IMR-90 (cell line): ENCODE data around the gene KCNT1. TPM values are rescaled to one million over a fixed set of nuclear protein-coding genes. Genes with fewer than 3 reads are reported as not detected.

Experiments
- ATAC-seq: fragments of 200-7000 bp; cut with Tn5 transposase; 2 replicates; pipeline ENCODE4 v1.9.1; 2020; ENCODE audit warnings: low read depth, mild to moderate bottlenecking, moderate library complexity
- BruUV-seq: library from RNA; stranded (reverse); fragments of 400-500 nt; replicated peaks from 2 replicates; lab custom pipeline; 2021; lab: Mats Ljungman, UMichigan
- CTCF ChIA-PET: fragments of 300-600 bp; formaldehyde crosslinking; extraction: SDS; loops from one replicate; lab custom pipeline; 2021; ENCODE audit warnings: antibody characterized with exemption; lab: Yijun Ruan, JAX
- POLR2A ChIA-PET: fragments of 300-600 bp; sonication (Branson Sonifier 250); formaldehyde crosslinking; loops from one replicate; lab custom pipeline; 2022; ENCODE audit warnings: antibody characterized with exemption; ENCODE audit not compliant: unreplicated experiment; lab: Charles Lee
- DNase-seq: peaks from one replicate; pipeline ENCODE4 v3.0.0; 2013
- H2AFZ ChIP-seq: replicated peaks from 2 replicates; pipeline ENCODE3; 2013; ENCODE audit warnings: low read length, mild to moderate bottlenecking; ENCODE audit not compliant: poor library complexity
- H2AK5ac ChIP-seq: 2 replicates; pipeline ENCODE4 v1.6.1; 2013; ENCODE audit warnings: low read depth, low read length, inconsistent platforms
- H2AK9ac ChIP-seq: replicated peaks from 2 replicates; pipeline ENCODE3; 2013; ENCODE audit warnings: mild to moderate bottlenecking, low read depth, low read length, moderate library complexity; ENCODE audit not compliant: poor library complexity
- H2BK120ac ChIP-seq: 2 replicates; pipeline ENCODE4 v1.6.1; 2013; ENCODE audit warnings: low read depth, low read length, inconsistent platforms
- H2BK15ac ChIP-seq: 3 replicates; pipeline ENCODE4 v1.6.1; 2013; ENCODE audit warnings: low read depth, low read length, inconsistent platforms
- H2BK20ac ChIP-seq: 2 replicates; pipeline ENCODE4 v1.6.1; 2013; ENCODE audit warnings: low read depth, mild to moderate bottlenecking, inconsistent platforms, low read length, moderate library complexity
- H2BK5ac ChIP-seq: 2 replicates; pipeline ENCODE4 v1.6.1; 2013; ENCODE audit warnings: mild to moderate bottlenecking, low read depth, low read length, inconsistent platforms; ENCODE audit not compliant: poor library complexity, severe bottlenecking
- H3K14ac ChIP-seq: replicated peaks from 2 replicates; pipeline ENCODE4 v1.6.1; 2013; ENCODE audit warnings: low read depth, low read length, inconsistent platforms
- H3K18ac ChIP-seq: 2 replicates; pipeline ENCODE4 v1.6.1; 2013; ENCODE audit warnings: low read depth, low read length, control low read depth
- H3K23ac ChIP-seq: 2 replicates; pipeline ENCODE4 v1.6.1; 2013; ENCODE audit warnings: low read depth, low read length, inconsistent platforms
- H3K27ac ChIP-seq: 2 replicates; pipeline ENCODE4 v1.5.1; 2013; ENCODE audit warnings: mild to moderate bottlenecking, control low read depth, low read length; ENCODE audit not compliant: insufficient read depth
- H3K27me3 ChIP-seq: 2 replicates; pipeline ENCODE4 v1.6.1; 2013; ENCODE audit warnings: low read length; ENCODE audit not compliant: control insufficient read depth, insufficient read depth
- H3K36me3 ChIP-seq: 2 replicates; pipeline ENCODE4 v1.6.1; 2013; ENCODE audit warnings: low read length, mixed read lengths; ENCODE audit not compliant: control insufficient read depth, insufficient read depth
- H3K4ac ChIP-seq: 2 replicates; pipeline ENCODE4 v1.6.1; 2013; ENCODE audit warnings: low read depth, low read length, inconsistent platforms
- H3K4me1 ChIP-seq: 2 replicates; pipeline ENCODE4 v1.6.1; 2013; ENCODE audit warnings: low read length, mixed read lengths; ENCODE audit not compliant: control insufficient read depth, insufficient read depth
- H3K4me2 ChIP-seq: 2 replicates; pipeline ENCODE4 v1.6.1; 2013; ENCODE audit warnings: low read depth, mild to moderate bottlenecking, control low read depth, low read length, moderate library complexity
- H3K4me3 ChIP-seq: 2 replicates; pipeline ENCODE4 v1.5.1; 2013; ENCODE audit warnings: low read depth, mild to moderate bottlenecking, control low read depth, low read length, moderate library complexity; ENCODE audit not compliant: insufficient read depth
- H3K56ac ChIP-seq: 2 replicates; pipeline ENCODE4 v1.6.1; 2013; ENCODE audit warnings: low read length, inconsistent platforms; ENCODE audit not compliant: insufficient read depth; ENCODE audit errors: extremely low read depth
- H3K79me1 ChIP-seq, 2 experiments: 2 replicates each; pipeline ENCODE4 v1.6.1; 2013; ENCODE audit warnings: low read length in 2 of 2, inconsistent platforms in 1 of 2, low read depth in 1 of 2
- H3K9ac ChIP-seq: 2 replicates; pipeline ENCODE4 v1.6.1; 2013; ENCODE audit warnings: low read depth, low read length, control low read depth
- H3K9me1 ChIP-seq: 2 replicates; pipeline ENCODE4 v1.6.1; 2013; ENCODE audit warnings: low read length, inconsistent platforms; ENCODE audit not compliant: insufficient read depth
- H3K9me3 ChIP-seq: 2 replicates; pipeline ENCODE4 v1.6.1; 2013; ENCODE audit warnings: low read length; ENCODE audit not compliant: control insufficient read depth, insufficient read depth
- H4K20me1 ChIP-seq: 2 replicates; pipeline ENCODE4 v1.6.1; 2013; ENCODE audit warnings: low read length, inconsistent platforms; ENCODE audit not compliant: insufficient read depth
- H4K5ac ChIP-seq: 2 replicates; pipeline ENCODE4 v1.6.1; 2013; ENCODE audit warnings: mild to moderate bottlenecking, low read depth, low read length, control low read depth
- H4K8ac ChIP-seq, 2 experiments: 2 replicates each; pipeline ENCODE4 v1.6.1; 2013; ENCODE audit warnings: low read depth in 2 of 2, low read length in 2 of 2, control low read depth in 1 of 2, inconsistent platforms in 1 of 2
- H4K91ac ChIP-seq: 2 replicates; pipeline ENCODE4 v1.6.1; 2013; ENCODE audit warnings: low read depth, low read length, inconsistent platforms; ENCODE audit not compliant: insufficient read depth
- BHLHE40 ChIP-seq: fragments of 150-350 bp; IDR thresholded peaks from 2 replicates; pipeline ENCODE4 v1.6.1; 2016; ENCODE audit warnings: mild to moderate bottlenecking, low read depth, low read length
- CEBPB ChIP-seq: IDR thresholded peaks from 2 replicates; pipeline ENCODE4 v1.6.1; 2012; ENCODE audit warnings: low read depth, low read length, improper control_type of control experiment
- CHD1 ChIP-seq: IDR thresholded peaks from 2 replicates; pipeline ENCODE4 v1.6.1; 2012; ENCODE audit warnings: low read depth, low read length, improper control_type of control experiment
- FOS ChIP-seq: fragments of 150-350 bp; IDR thresholded peaks from 2 replicates; pipeline ENCODE4 v1.6.1; 2016; ENCODE audit warnings: low read depth, low read length
- MAFK ChIP-seq: IDR thresholded peaks from 2 replicates; pipeline ENCODE4 v1.6.1; 2012; ENCODE audit warnings: low read depth, low read length, improper control_type of control experiment
- MAZ ChIP-seq: IDR thresholded peaks from 2 replicates; pipeline ENCODE4 v1.6.1; 2012; ENCODE audit warnings: low read depth, mild to moderate bottlenecking, low read length, improper control_type of control experiment, moderate library complexity, borderline replicate concordance
- MXI1 ChIP-seq: IDR thresholded peaks from 2 replicates; pipeline ENCODE4 v1.6.1; 2012; ENCODE audit warnings: low read depth, mild to moderate bottlenecking, low read length, moderate library complexity, borderline replicate concordance
- NFE2L2 ChIP-seq: fragments of 150-350 bp; IDR thresholded peaks from 2 replicates; pipeline ENCODE4 v1.6.1; 2016; ENCODE audit warnings: low read depth, mild to moderate bottlenecking, low read length
- POLR2A ChIP-seq: IDR thresholded peaks from 2 replicates; pipeline ENCODE4 v1.6.1; 2012; ENCODE audit warnings: mild to moderate bottlenecking, low read depth, low read length
- RAD21 ChIP-seq: IDR thresholded peaks from 2 replicates; pipeline ENCODE4 v1.6.1; 2012; ENCODE audit warnings: low read length, improper control_type of control experiment
- RCOR1 ChIP-seq: IDR thresholded peaks from 2 replicates; pipeline ENCODE4 v1.6.1; 2012; ENCODE audit warnings: mild to moderate bottlenecking, low read length, improper control_type of control experiment; ENCODE audit not compliant: insufficient replicate concordance
- RFX5 ChIP-seq: IDR thresholded peaks from 2 replicates; pipeline ENCODE4 v1.8.0; 2012; ENCODE audit warnings: low read depth, mild to moderate bottlenecking, low read length, moderate library complexity
- SMC3 ChIP-seq: fragments of 150-350 bp; IDR thresholded peaks from 2 replicates; pipeline ENCODE4 v1.6.1; 2016; ENCODE audit warnings: low read depth, mild to moderate bottlenecking, antibody characterized with exemption, low read length, moderate library complexity
- USF2 ChIP-seq: fragments of 150-350 bp; IDR thresholded peaks from 2 replicates; pipeline ENCODE4 v1.6.1; 2017; ENCODE audit warnings: mild to moderate bottlenecking, antibody characterized with exemption, low read length, low read depth
- WGBS, 2 experiments: methylation state at CpG; one replicate each; pipeline versions ENCODE4 v1.1.5 to v1.1.7; 2013; ENCODE audit warnings: missing lambda C conversion rate in 2 of 2; ENCODE audit not compliant: insufficient read length in 1 of 2; ENCODE audit errors: extremely low coverage in 2 of 2; 5-methylcytosine and 5-hydroxymethylcytosine counted together
- dilution Hi-C: fragments of 300-500 bp; cut with HindIII; formaldehyde crosslinking; loops from one replicate; pipeline ENCODE4 v1.14.3; 2018; ENCODE audit warnings: low sequenced_read_pairs; ENCODE audit not compliant: unreplicated experiment
- in situ Hi-C: fragments of 300-500 bp; cut with MboI; formaldehyde crosslinking; loops from 3 replicates; pipeline ENCODE4 v1.14.3; 2019; ENCODE audit warnings: low sequenced_read_pairs, inconsistent platforms, mixed read lengths
- intact Hi-C: fragments of 100-400 bp; cut with micrococcal nuclease; formaldehyde crosslinking; loops from 2 replicates; pipeline ENCODE4 v1.10.0; 2022
- polyA plus RNA-seq, 3 experiments: library from polyadenylated mRNA; depleted of rRNA; stranded (reverse); fragments of >200 nt; gene quantifications; 2 replicates each; pipeline ENCODE4 v1.2.3, GENCODE V29; 2012; ENCODE audit warnings: low replicate concordance in 1 of 3
- total RNA-seq: library from RNA; depleted of rRNA; stranded (reverse); fragments of >200 nt; gene quantifications from 2 replicates; pipeline ENCODE4 v1.2.3, GENCODE V29; 2012
- TF ChIP-seq, protein P1 (sequence below): fragments of 150-350 bp; IDR thresholded peaks from 2 replicates; pipeline ENCODE4 v1.6.1; 2016; ENCODE audit warnings: low read depth, mild to moderate bottlenecking, low read length, moderate library complexity, borderline replicate concordance

KCNT1 gene
- total and polyA plus RNA-seq, 2 of the 4 experiments (the other 2 are of a cell fraction): not detected

GRCh38 chr9:135791431-135792267 is 89.7 kb downstream of the KCNT1 start:
- DNase-seq (no peak), ATAC-seq (no peak)
- Histone ChIP-seq H3K4ac (no peak overlapping the region), H2BK20ac (no peak overlapping the region), H3K9me1 (no peaks in the 10 kb centered on the region), H2AK9ac (no peak overlapping the region), H3K4me3 (no peak overlapping the region), H4K8ac (no peak overlapping the region), H3K79me1 (no peaks in the 10 kb centered on the region), H3K4me2 (no peak overlapping the region), H3K14ac (no peak overlapping the region), H2AFZ (no peak overlapping the region), H2AK5ac (no peak overlapping the region), H4K5ac (no peak overlapping the region), H3K27me3 (peaks cover 29% of the 10 kb centered on the region), H3K9me3 (no peaks in the 10 kb centered on the region), H3K36me3 (no peaks in the 10 kb centered on the region), H3K4me1 (no peaks in the 10 kb centered on the region), H3K18ac (no peak overlapping the region), H3K9ac (no peak overlapping the region), H4K20me1 (no peaks in the 10 kb centered on the region), H4K91ac (no peak overlapping the region), H2BK15ac (no peak overlapping the region), H2BK5ac (no peak overlapping the region), H2BK120ac (no peak overlapping the region), H3K23ac (no peak overlapping the region), H3K27ac (no peak overlapping the region), H3K56ac (no peak overlapping the region)
- no TSS peak for BruUV-seq
- intact Hi-C loops: loop anchor here (10.0 kb wide), 1 partner anchor 187 kb away; no protein-coding TSS in a partner anchor
- CTCF ChIA-PET: no interaction called here
- in situ Hi-C loops: no loop called here
- 42% methylated on average over 19 of the region's 35 CpGs; no CpG with 5 or more reads in 1 of the 2 experiments for WGBS, 2 experiments
- dilution Hi-C loops: no loop called here
- POLR2A ChIA-PET: no interaction called here
- TF ChIP-seq RAD21 (no peak), RFX5 (no peak), BHLHE40 (no peak), RCOR1 (no peak), MAFK (no peak), NFE2L2 (no peak), FOS (no peak), CHD1 (no peak), USF2 (no peak), MXI1 (no peak), CEBPB (no peak), SMC3 (no peak), POLR2A (no peak), MAZ (no peak)
- TF ChIP-seq, protein P1, sequence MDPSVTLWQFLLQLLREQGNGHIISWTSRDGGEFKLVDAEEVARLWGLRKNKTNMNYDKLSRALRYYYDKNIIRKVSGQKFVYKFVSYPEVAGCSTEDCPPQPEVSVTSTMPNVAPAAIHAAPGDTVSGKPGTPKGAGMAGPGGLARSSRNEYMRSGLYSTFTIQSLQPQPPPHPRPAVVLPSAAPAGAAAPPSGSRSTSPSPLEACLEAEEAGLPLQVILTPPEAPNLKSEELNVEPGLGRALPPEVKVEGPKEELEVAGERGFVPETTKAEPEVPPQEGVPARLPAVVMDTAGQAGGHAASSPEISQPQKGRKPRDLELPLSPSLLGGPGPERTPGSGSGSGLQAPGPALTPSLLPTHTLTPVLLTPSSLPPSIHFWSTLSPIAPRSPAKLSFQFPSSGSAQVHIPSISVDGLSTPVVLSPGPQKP: no peak
